ENCODE data around the gene PEAK1. TPM values are rescaled to one million over a fixed set of nuclear protein-coding genes. Genes with fewer than 3 reads are reported as not detected.

PEAK1 gene
- total RNA-seq, 1 donor from 2014 or later = 125 TPM

- H3K27me3 Mint-ChIP-seq (ENCODE audit: unreplicated experiment) = no peaks in the 10 kb centered on the region
- DNase-seq (ENCODE audit: extremely low spot score, unreplicated experiment) = no peak
- peaks cover 28% of the 10 kb centered on the region for H3K4me1 Mint-ChIP-seq (ENCODE audit: unreplicated experiment)
- no peak overlapping the region for H3K27ac Mint-ChIP-seq (ENCODE audit: unreplicated experiment)
- H3K9me3 Mint-ChIP-seq (ENCODE audit: unreplicated experiment) = peaks cover 4% of the 10 kb centered on the region
- peaks cover 22% of the 10 kb centered on the region for H3K36me3 Mint-ChIP-seq (ENCODE audit: unreplicated experiment)
- no peak overlapping the region for H3K4me3 Mint-ChIP-seq (ENCODE audit: unreplicated experiment)
- no peak for TF ChIP-seq CTCF (IDR thresholded peaks at IDR 0.05)
Measured at GRCh38 chr15:77361456-77361855, 58.4 kb downstream of the PEAK1 start.

GRCh38 chr15:77358545-77359240 is 61.2 kb downstream of the PEAK1 start:
- Mint-ChIP-seq H3K27ac (ENCODE audit: unreplicated experiment) (no peak overlapping the region), H3K4me3 (ENCODE audit: unreplicated experiment) (no peak overlapping the region), H3K36me3 (ENCODE audit: unreplicated experiment) (peaks cover 25% of the 10 kb centered on the region), H3K9me3 (ENCODE audit: unreplicated experiment) (no peaks in the 10 kb centered on the region), H3K27me3 (ENCODE audit: unreplicated experiment) (no peaks in the 10 kb centered on the region), H3K4me1 (ENCODE audit: unreplicated experiment) (peaks cover 37% of the 10 kb centered on the region)
- DNase-seq (ENCODE audit: extremely low spot score, unreplicated experiment) = no peak
- no peak for TF ChIP-seq CTCF (IDR thresholded peaks at IDR 0.05)

GRCh38 chr15:77356305-77356704 is 63.6 kb downstream of the PEAK1 start:
- H3K27ac Mint-ChIP-seq (ENCODE audit: unreplicated experiment) = no peak overlapping the region
- no peak for DNase-seq (ENCODE audit: extremely low spot score, unreplicated experiment)
- H3K4me3 Mint-ChIP-seq (ENCODE audit: unreplicated experiment) = no peak overlapping the region
- no peak for TF ChIP-seq CTCF (IDR thresholded peaks at IDR 0.05)
- peaks cover 20% of the 10 kb centered on the region for H3K36me3 Mint-ChIP-seq (ENCODE audit: unreplicated experiment)
- no peaks in the 10 kb centered on the region for H3K27me3 Mint-ChIP-seq (ENCODE audit: unreplicated experiment)
- H3K4me1 Mint-ChIP-seq (ENCODE audit: unreplicated experiment) = peaks cover 34% of the 10 kb centered on the region
- no peaks in the 10 kb centered on the region for H3K9me3 Mint-ChIP-seq (ENCODE audit: unreplicated experiment)

- Mint-ChIP-seq H3K4me3 (ENCODE audit: unreplicated experiment) (no peak overlapping the region), H3K27me3 (ENCODE audit: unreplicated experiment) (no peaks in the 10 kb centered on the region), H3K36me3 (ENCODE audit: unreplicated experiment) (peaks cover 17% of the 10 kb centered on the region), H3K9me3 (ENCODE audit: unreplicated experiment) (no peaks in the 10 kb centered on the region), H3K27ac (ENCODE audit: unreplicated experiment) (no peak overlapping the region), H3K4me1 (ENCODE audit: unreplicated experiment) (peaks cover 33% of the 10 kb centered on the region)
- no peak for DNase-seq (ENCODE audit: extremely low spot score, unreplicated experiment)
- no peak for TF ChIP-seq CTCF (IDR thresholded peaks at IDR 0.05)
Measured at GRCh38 chr15:77355321-77355720, 64.6 kb downstream of the PEAK1 start.

- H3K4me3 Mint-ChIP-seq (ENCODE audit: unreplicated experiment) = no peak overlapping the region
- no peaks in the 10 kb centered on the region for H3K9me3 Mint-ChIP-seq (ENCODE audit: unreplicated experiment)
- H3K27me3 Mint-ChIP-seq (ENCODE audit: unreplicated experiment) = no peaks in the 10 kb centered on the region
- TF ChIP-seq CTCF (IDR thresholded peaks at IDR 0.05) = no peak
- H3K27ac Mint-ChIP-seq (ENCODE audit: unreplicated experiment) = no peak overlapping the region
- peaks cover 14% of the 10 kb centered on the region for H3K36me3 Mint-ChIP-seq (ENCODE audit: unreplicated experiment)
- DNase-seq (ENCODE audit: extremely low spot score, unreplicated experiment) = no peak
- peaks cover 30% of the 10 kb centered on the region for H3K4me1 Mint-ChIP-seq (ENCODE audit: unreplicated experiment)
Measured at GRCh38 chr15:77354063-77354462, 65.8 kb downstream of the PEAK1 start.
